Fibroblast of lung (primary cell): ENCODE results near the gene C1S.

Source experiments
- EZH2 ChIP-seq: IDR thresholded peaks from 2 replicates; pipeline ENCODE4 v1.5.1; 2012; ENCODE audit warnings: low read length, control low read depth, mild to moderate bottlenecking; ENCODE audit errors: missing control alignments
- TF ChIP-seq, protein P1 (sequence below), 2 donors: IDR thresholded peaks in 1 of 2; conservative IDR thresholded peaks in 1 of 2; 1 replicate in 1 of 2; 2 replicates in 1 of 2; pipeline ENCODE4 v1.5.1; 2011 to 2012; ENCODE audit warnings: low read length in 2 of 2, control low read depth in 1 of 2, inconsistent platforms in 1 of 2, low read depth in 1 of 2, mild to moderate bottlenecking in 1 of 2

DNA sequence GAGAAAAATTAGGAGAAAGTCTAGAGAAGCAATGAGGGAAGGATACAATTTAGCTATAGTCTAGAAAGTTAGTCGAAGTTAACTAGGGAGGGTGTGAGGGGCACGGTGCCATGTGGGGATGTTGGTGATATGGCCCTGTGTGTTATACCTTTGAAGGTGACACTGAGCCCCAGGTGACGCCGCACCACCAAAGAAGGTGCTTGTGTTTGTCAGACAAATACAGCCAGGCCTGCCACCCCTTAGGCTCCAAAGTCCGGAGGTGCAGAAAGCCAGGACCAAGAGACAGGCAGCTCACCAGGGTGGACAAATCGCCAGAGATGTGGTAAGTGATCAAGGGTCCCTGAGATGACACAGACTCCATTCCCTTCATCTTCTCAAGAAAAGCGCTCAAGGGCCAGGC is 1.1 kb downstream of the C1S start:
- TF ChIP-seq, protein P1, sequence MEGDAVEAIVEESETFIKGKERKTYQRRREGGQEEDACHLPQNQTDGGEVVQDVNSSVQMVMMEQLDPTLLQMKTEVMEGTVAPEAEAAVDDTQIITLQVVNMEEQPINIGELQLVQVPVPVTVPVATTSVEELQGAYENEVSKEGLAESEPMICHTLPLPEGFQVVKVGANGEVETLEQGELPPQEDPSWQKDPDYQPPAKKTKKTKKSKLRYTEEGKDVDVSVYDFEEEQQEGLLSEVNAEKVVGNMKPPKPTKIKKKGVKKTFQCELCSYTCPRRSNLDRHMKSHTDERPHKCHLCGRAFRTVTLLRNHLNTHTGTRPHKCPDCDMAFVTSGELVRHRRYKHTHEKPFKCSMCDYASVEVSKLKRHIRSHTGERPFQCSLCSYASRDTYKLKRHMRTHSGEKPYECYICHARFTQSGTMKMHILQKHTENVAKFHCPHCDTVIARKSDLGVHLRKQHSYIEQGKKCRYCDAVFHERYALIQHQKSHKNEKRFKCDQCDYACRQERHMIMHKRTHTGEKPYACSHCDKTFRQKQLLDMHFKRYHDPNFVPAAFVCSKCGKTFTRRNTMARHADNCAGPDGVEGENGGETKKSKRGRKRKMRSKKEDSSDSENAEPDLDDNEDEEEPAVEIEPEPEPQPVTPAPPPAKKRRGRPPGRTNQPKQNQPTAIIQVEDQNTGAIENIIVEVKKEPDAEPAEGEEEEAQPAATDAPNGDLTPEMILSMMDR (conservative IDR thresholded peaks at IDR 0.05 in 1 of 2, IDR thresholded peaks at IDR 0.05 in 1 of 2; ENCODE audit: low read depth in 1 of 2, low read length in 2 of 2): no peak
- no peak for TF ChIP-seq EZH2
